Measurements from ENCODE around the gene ZNF681. TPM values are rescaled to one million over a fixed set of nuclear protein-coding genes. Genes with fewer than 3 reads are reported as not detected.
"Not testable (repeated sequence)": the region's sequence is repeated elsewhere in the genome, so short reads cannot be mapped to it uniquely, and the experiment has no call there.

Gene ZNF681
- total RNA-seq = 4.7 TPM

- peak; percentile 98 for DNase-seq
These were observed at the start of gene ZNF681 for GRCh38 chr19:23758187-23759074. ZNF681 (minus strand) TSS chr19:23758891; CDS start chr19:23758749, 142 bp downstream.

DNA sequence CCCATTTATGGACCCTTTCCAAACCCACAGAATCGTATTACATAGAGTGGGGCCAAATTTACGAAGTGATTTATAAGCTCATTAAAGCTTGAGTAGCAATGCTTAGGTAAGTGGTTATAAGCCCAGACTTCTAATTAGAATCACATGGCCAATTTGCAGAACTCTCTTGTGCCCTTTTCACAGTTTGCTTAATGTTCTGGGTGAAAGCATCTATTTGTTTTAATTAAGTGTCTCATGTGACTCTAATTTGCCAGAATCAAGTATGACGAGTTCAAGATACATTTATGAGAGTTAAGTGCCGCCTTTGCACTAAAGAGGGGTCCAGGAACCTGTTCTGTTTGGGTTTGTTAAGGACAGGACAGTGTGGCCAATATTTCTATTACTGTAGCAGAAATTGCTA is 46.0 kb upstream of the ZNF681 start:
- no peak for DNase-seq

DNA sequence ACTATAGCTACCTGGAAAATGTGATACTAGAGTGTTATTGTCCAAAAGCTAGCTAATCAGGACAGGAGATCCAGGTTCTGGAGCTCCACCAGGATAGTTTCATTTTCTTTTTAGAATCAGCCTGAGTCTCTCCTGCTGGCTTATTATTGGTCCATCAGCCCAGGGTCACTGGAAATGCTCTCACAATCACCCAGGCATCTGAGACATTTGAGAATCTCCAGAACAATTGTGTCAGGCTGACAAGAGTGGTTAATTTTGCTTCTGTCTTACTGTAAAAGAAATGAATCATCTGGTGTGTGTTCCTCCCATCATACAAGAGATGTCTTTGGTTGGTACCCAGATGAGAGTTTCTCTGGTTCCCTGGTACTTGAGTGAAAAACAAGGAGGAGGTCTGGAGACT is 43.6 kb upstream of the ZNF681 start:
- DNase-seq = no peak

DNA sequence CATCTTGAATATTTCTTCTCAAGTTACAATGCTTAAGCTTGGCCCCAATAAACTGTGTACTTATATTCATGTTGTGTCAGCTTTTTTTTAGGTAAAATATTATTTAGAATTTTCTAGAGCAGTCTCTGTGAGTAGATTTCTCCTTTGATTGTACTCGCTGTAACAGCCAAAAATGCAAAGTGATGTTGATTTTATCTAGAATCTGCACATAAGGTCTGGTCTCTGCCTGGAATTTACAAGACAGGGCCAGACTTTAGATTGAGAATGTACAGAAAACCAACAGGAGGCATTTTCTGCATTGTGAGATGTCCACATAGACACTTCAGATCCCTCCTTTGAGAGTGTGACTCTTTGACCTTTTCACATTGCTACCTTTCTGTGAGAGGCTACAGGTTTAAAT is 43.1 kb upstream of the ZNF681 start:
- no peak for DNase-seq

GRCh38 chr19:23800868-23801267 is 42.2 kb upstream of the ZNF681 start:
- DNase-seq = no peak

- DNase-seq = no peak
These were observed 41.6 kb upstream of the ZNF681 start for GRCh38 chr19:23800271-23800670.

GRCh38 chr19:23799321-23799720 is 40.6 kb upstream of the ZNF681 start:
- DNase-seq = no peak

GRCh38 chr19:23795462-23795861 is 36.8 kb upstream of the ZNF681 start:
- DNase-seq = no peak

DNA sequence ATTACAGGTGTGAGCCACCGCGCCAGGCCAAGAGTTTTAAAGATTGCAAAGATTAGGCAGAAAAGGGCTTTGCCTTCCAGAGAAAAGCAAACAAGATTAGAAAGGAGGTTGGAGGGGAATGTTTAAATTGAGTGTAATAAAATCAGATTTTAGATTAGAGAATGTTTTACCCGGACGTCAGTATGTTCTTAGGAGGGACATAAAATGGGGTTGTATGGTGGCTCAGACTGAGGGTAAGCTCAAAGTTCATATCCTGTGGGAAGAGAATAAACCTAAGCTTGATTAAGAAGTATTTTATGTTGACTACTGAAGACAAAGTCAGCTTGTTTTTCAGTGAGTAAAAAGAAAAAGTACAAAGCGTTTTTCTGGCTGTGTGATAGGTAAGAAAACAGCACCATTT is 34.1 kb upstream of the ZNF681 start:
- no peak for DNase-seq

DNA sequence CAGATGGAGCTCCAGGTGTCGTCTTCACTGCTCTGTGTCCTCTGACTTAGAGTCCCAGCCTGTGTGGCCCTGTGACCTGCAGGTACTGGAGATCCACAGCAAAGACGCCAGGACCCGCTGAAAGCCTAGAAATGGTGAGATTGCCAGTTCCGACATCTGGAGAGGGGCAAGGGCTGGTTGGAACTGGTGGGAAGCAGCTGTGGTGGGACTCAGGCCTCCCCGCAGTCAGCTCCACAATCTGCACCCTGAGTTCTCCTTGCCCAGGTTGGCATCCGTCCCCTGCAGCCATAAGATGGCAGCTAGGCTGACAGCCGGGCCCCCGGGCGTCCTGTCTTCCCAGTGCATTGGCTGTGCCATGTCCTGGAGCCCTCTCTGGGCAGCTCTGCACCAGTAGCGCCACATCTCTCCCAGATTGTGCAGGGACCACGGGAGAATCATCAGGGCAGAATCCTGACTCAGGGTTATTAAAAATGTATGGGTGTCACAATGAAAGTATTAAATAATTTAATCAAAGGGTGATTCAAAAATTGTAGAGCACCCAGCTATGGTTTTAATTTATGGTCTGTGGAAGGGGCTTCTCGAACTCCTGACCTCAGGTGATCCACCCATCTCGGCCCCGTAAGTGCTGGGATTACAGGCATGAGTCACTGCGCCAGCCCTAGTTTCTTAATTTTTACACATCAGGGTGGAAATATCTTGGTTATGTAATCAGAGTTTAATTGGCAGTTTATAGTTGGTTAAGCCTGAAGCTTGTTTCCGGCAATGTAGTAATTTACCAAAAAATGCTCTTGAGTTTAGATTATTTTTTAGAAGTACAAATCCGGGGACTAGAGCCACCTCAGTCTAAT is 32.2 kb upstream of the ZNF681 start:
- DNase-seq = no peak

DNA sequence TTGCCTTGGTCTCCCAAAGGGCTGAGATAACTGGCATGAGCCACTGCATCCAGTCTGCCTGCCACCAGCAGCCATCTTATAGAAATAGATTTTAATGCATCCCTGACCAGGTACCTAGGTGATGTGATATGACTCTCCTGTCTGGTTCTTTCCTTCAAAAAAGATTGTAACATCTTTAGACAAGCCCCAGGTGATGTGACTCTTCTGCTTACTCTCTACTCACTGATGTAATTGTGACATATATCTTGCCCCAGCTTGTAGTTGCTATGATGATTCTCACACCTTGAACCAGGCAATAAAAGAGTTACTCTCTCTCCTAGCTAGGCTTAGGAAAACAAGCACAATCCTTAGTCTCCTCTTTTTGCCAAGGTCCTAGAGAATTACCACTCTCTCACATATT is 30.6 kb upstream of the ZNF681 start:
- no peak for DNase-seq

DNA sequence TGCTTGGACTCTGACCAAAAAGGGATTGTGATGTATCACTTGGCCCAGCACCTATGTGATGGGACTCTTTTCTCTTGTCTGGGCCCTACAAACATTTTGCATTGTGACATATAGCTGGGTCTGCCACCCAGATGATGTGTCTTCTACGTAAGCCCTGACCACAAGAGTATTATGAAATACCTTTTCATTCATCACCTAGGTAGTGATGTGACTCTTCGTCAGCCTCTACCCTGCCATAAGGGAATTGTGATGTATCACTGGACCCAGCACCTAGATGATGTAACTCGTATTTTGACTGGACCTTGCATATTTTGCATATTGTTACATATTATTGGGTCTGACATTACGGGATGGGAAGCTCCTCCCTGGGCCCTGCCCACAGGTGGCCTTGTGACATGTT is 29.7 kb upstream of the ZNF681 start:
- no peak for DNase-seq

GRCh38 chr19:23787106-23787505 is 28.4 kb upstream of the ZNF681 start:
- no peak for DNase-seq

- no peak for DNase-seq
These were observed 27.3 kb upstream of the ZNF681 start for GRCh38 chr19:23785982-23786381.

DNA sequence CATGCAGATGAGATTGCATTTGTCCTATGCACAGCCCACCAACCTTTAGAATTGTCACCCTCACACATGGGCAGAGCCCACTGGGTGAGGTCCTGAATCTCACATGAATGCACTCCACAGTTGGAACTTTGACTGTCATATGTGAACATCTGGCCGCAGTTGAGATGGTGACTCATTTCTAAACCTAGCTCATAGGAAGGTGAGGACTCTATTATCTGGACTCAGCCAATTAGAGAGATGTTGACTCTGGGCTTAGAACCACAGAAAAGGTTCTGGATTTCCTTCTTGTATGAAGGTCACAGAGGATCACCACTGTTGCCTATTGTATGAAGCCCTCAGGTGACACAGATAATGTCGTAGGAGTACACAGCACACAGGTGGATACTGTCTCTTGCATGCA is 25.6 kb upstream of the ZNF681 start:
- no peak for DNase-seq

DNA sequence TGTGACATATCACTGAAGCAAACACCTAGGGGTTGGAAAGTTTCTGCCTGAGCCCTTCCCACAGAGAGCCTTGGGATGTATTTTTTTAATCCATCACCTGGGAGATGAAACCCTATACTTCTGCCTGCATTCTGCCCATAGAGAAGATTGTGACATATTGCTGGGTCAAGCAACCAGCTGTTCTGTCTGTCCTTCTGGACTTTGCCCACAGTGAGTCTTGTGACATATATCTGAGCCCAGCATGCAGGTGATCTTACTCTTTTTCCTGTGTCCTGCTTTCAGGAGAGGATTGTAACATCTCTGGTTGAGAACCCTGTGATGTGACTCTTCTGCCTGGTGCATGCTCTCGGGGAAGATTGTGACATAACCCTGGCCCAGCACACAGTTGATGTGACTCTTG is 24.9 kb upstream of the ZNF681 start:
- DNase-seq = no peak

DNA sequence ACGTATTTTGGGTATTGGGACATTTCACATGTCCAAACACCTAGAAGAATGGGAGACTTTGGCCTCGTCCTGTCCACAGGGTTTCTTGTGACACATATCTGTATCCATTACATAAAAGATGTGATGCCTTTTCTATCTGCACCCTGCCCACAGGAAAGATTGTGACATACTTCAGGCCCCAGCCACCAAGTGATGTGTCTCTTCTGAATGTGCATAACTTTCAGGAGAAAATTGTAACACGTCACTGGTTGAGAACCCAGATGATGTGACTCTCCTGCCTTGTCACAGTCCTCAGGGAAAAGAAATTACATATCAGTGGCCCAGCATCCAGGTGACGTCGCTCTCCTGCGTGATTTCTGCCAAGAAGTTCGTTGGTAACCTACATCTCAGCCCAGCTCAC is 21.0 kb upstream of the ZNF681 start:
- DNase-seq = no peak

DNA sequence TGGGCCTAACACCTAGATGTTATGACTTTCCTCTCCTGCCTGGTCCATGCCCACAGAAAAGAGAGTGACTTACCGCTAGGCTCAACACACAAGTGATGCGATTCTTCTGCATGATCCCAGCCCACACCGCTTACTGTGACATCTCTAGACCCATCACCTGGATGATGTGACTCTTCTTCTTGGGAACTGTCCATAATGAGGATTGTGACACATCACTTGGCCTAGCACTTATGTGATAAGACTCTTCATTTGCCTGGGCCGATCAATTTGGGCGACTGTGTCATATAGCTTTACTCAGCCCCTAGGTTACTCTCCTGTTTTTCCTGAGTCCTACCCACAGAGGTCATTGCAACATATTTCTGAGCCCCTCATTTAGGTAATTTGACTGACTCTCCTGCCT is 19.9 kb upstream of the ZNF681 start:
- DNase-seq = no peak

- not testable (repeated sequence) for DNase-seq
These were observed 19.3 kb upstream of the ZNF681 start for GRCh38 chr19:23778036-23778435.

- no peak for DNase-seq
These were observed 18.5 kb upstream of the ZNF681 start for GRCh38 chr19:23777216-23777615.

DNA sequence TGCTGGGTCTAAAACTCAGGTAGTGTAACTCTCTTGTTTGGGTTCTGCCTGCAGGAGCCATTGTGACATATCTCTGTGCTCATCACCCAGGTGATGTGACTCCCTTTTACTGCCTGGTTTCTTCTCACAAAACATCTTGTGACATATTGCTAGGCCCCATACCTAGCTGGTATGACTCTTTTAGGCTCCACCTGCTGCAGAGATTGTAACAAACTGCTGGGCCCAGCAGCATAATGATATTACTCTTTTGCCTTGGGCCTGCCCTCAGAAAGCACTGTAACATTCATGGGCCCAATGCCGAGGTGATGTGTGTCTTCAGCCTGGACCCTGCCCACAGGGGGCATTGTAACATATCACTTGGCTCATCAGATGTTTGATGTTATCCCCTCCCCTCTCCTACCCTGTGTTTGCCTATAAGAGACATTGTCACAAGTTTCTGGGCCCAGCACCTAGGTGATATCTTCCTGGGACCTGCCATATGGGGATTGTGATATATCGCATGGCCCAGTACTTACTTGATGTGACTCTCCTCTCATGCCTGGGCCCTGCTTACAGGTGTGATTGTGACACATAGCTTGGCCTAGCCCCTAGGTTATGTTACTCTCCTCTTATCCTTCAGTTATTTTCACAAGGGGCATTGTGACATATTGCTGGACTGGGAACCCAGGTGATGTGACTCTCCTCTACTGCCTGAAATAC is 18.0 kb upstream of the ZNF681 start:
- no peak for DNase-seq

DNA sequence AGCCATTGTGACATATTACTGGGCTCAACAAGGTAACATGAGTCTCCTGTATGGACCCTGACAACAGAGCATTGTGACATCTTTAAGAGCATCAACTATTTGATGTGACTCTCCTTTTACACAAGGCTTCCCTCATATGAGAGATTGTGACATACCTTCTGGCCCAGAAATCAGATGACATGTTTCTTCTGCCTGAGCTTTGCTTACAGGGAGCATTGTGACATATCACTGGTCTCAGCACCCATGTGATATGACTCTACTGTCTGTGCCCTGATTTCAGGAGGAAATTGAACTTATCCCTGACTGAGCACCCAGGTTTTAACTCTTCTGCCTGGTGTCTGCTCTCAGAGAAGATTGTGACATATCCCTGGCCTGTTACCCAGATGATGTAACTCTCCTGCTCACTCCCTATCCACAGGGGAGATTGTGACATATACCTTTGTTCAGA is 15.9 kb upstream of the ZNF681 start:
- no peak for DNase-seq

DNA sequence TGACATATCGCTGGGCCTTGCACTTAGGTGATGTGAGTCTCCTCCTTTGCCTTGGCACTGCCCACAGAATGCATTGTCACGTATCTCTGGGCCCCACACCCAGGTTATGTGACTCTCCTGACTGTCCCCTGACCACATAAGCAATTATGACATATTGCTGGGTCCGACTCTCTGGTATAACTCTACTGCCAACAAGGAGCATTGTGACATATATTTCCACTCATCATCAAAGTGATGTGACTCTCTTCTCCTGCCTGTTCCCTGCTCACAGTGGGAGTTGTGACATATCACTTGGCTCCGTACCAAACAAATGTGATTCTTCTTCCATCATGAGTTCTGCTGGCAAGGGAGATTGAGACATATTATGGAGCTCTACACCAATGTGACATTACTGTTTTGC is 15.4 kb upstream of the ZNF681 start:
- no peak for DNase-seq
